ENCODE results near the gene ITGB8. TPM values are rescaled to one million over a fixed set of nuclear protein-coding genes. Genes with fewer than 3 reads are reported as not detected.
"Not testable (repeated sequence)": the region's sequence is repeated elsewhere in the genome, so short reads cannot be mapped to it uniquely, and the experiment has no call there.

The ITGB8 gene
- total RNA-seq, 1 experiment from 2014 or later: 183 TPM

DNA sequence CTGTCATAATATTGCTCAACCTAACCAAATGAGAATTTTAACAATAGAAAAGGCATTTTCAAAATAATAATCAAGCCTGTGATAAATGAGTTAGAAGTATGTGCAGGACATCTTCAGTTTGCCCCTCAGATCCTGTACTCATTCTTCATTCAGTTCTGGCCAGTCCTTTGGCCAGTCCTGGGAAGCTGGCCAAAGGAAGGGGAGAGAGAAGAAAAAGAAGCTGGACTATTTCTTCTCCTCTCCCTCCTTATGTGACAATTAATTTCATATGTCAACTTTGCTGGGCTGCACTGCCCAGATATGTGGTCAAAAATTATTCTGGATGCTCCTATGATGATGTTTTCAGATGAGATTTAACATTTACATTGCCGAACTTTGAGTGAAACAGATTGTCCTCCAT is 31.6 kb upstream of the ITGB8 start:
- intact Hi-C loops (cut with micrococcal nuclease; ENCODE audit: unreplicated experiment): no loop called here
- H3K9me3 Mint-ChIP-seq (ENCODE audit: low read depth, unreplicated experiment): peaks cover 9% of the 10 kb centered on the region
- peaks cover 48% of the 10 kb centered on the region for H3K4me1 Mint-ChIP-seq (ENCODE audit: low read depth, unreplicated experiment)
- no peak overlapping the region for H3K27ac Mint-ChIP-seq (ENCODE audit: unreplicated experiment)
- no peak for TF ChIP-seq CTCF (IDR thresholded peaks at IDR 0.05; ENCODE audit: unreplicated experiment)
- H3K27me3 Mint-ChIP-seq (ENCODE audit: unreplicated experiment): no peaks in the 10 kb centered on the region
- H3K4me3 Mint-ChIP-seq (ENCODE audit: low read depth, unreplicated experiment): no peak overlapping the region
- CTCF ChIA-PET: interaction anchor here (0.8 to 1.5 kb wide), 4 partner anchors 12 to 109 kb away, joined by 3 to 6 read pairs (median 4); no protein-coding TSS in a partner anchor
- H3K36me3 Mint-ChIP-seq (ENCODE audit: insufficient read depth, unreplicated experiment): no peaks in the 10 kb centered on the region
- no TSS peak for BruUV-seq (replicated peaks)
- no peak for DNase-seq

DNA sequence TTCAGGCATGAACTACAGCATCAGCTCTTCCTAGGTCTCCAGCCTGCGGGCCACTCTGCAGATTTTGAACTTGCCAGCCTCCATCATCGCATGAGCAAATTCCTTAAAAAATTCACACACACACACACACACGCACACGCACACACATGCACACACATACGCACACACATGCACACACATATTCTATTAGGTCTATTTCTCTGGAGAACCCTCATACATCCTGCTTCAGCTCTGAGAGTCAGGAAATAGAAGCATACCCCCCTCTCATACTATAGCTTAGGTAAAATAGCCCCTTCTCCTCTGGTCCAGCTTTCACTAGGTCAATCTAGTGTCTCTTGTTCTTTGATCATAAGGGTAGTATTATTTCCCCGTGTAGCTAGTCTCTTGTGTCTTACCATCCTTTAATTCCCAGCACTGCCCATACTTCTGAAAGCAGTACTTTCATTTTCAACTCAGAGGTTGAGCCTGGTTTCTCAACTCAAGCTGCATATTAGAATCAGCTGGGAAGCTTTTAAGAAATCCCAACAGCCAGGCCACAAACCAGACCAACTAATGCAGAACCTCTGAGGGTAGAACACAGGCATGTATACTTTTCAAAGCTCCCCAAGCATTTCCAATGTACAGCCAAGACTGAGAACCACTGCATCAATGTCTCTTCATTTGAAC is 30.9 kb upstream of the ITGB8 start:
- no peak for TF ChIP-seq CTCF (IDR thresholded peaks at IDR 0.05; ENCODE audit: unreplicated experiment)
- Mint-ChIP-seq H3K4me1 (ENCODE audit: low read depth, unreplicated experiment) (peaks cover 54% of the 10 kb centered on the region), H3K4me3 (ENCODE audit: low read depth, unreplicated experiment) (peak overlapping the region; percentile 24), H3K9me3 (ENCODE audit: low read depth, unreplicated experiment) (peaks cover 8% of the 10 kb centered on the region), H3K27me3 (ENCODE audit: unreplicated experiment) (no peaks in the 10 kb centered on the region), H3K27ac (ENCODE audit: unreplicated experiment) (peak overlapping the region; percentile 46), H3K36me3 (ENCODE audit: insufficient read depth, unreplicated experiment) (no peaks in the 10 kb centered on the region)
- intact Hi-C loops (cut with micrococcal nuclease; ENCODE audit: unreplicated experiment): no loop called here
- CTCF ChIA-PET: interaction anchor here (0.6 to 1.5 kb wide), 8 partner anchors 11 to 141 kb away, joined by 3 to 6 read pairs (median 4); partner anchors contain the start of gene MACC1
- DNase-seq: no peak
- BruUV-seq (replicated peaks): no TSS peak

DNA sequence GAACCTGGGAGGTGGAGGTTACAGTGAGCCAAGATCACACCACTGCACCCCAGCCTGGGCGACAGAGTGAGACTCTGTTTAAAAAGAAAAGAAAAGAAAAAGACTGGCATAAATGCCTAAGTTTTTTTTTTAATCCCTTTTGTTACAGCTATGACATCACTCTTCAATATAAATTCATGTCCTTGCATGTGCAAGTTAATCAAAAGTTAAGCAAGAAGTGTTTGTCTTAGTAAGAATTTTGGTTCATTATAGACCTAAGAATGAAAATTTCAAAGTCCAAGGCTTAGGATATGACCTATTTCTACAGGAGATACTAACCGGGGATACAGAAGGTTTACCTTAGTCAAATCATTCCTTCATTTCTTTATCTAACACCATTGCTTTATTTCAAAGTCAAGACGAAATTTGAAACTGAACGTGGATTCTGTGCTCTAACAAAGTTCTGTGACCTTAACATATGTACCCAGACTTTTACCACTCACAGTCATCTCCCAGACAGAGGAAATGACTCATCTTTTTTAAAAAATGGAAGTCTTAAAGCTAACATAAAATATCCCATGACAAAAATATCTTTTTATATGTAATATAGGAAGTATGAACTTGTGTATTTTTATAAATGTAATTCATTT is 29.3 kb upstream of the ITGB8 start:
- intact Hi-C loops (cut with micrococcal nuclease; ENCODE audit: unreplicated experiment): no loop called here
- no peak overlapping the region for H3K27ac Mint-ChIP-seq (ENCODE audit: unreplicated experiment)
- no peak overlapping the region for H3K4me3 Mint-ChIP-seq (ENCODE audit: low read depth, unreplicated experiment)
- peaks cover under 1% of the 10 kb centered on the region for H3K36me3 Mint-ChIP-seq (ENCODE audit: insufficient read depth, unreplicated experiment)
- H3K27me3 Mint-ChIP-seq (ENCODE audit: unreplicated experiment): no peaks in the 10 kb centered on the region
- H3K4me1 Mint-ChIP-seq (ENCODE audit: low read depth, unreplicated experiment): peaks cover 55% of the 10 kb centered on the region
- CTCF ChIA-PET: interaction anchor here (0.6 to 1.5 kb wide), 5 partner anchors 10 to 111 kb away, joined by 3 to 4 read pairs (median 4); partner anchors contain the start of gene MACC1
- BruUV-seq (replicated peaks): no TSS peak
- no peaks in the 10 kb centered on the region for H3K9me3 Mint-ChIP-seq (ENCODE audit: low read depth, unreplicated experiment)
- DNase-seq: no peak
- TF ChIP-seq CTCF (IDR thresholded peaks at IDR 0.05; ENCODE audit: unreplicated experiment): no peak

DNA sequence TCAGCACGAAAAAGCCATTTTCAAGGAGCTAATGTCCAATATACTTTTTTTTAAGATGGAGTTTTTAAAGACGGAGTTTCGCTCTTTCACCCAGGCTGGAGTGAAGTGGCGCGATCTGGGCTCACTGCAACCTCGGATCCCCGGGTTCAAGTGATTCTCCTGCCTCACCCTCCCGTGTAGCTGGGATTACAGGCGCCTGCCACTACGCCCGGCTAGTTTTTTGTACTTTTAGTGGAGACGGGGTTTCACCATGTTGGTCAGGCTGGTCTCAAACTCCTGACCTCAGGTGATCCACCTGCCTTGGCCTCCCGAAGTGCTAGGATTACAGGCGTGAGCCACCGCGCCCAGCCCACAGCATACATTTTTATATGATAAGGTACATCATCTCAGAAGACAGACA is 28.4 kb upstream of the ITGB8 start:
- peaks cover 54% of the 10 kb centered on the region for H3K4me1 Mint-ChIP-seq (ENCODE audit: low read depth, unreplicated experiment)
- H3K4me3 Mint-ChIP-seq (ENCODE audit: low read depth, unreplicated experiment); H3K27me3 Mint-ChIP-seq (ENCODE audit: unreplicated experiment); BruUV-seq (replicated peaks); DNase-seq; H3K9me3 Mint-ChIP-seq (ENCODE audit: low read depth, unreplicated experiment); H3K36me3 Mint-ChIP-seq (ENCODE audit: insufficient read depth, unreplicated experiment); H3K27ac Mint-ChIP-seq (ENCODE audit: unreplicated experiment); intact Hi-C loops (cut with micrococcal nuclease; ENCODE audit: unreplicated experiment): not testable (repeated sequence)
- CTCF ChIA-PET: interaction anchor here (0.6 to 1.3 kb wide), 3 partner anchors 9 to 451 kb away, joined by 3 to 4 read pairs (median 3); no protein-coding TSS in a partner anchor
